H1 (cell line): ENCODE data around the gene SLC1A7. TPM values are rescaled to one million over a fixed set of nuclear protein-coding genes. Genes with fewer than 3 reads are reported as not detected.

Experiments
- CTCF ChIA-PET: fragments of 300-600 bp; sonication (Branson Sonifier 250); formaldehyde crosslinking; loops from one replicate; lab custom pipeline; 2021; ENCODE audit not compliant: partially characterized antibody; lab: Charles Lee
- POLR2A ChIA-PET: fragments of 300-600 bp; sonication (Branson Sonifier 250); formaldehyde crosslinking; loops from one replicate; lab custom pipeline; 2021; ENCODE audit warnings: inconsistent platforms; ENCODE audit not compliant: partially characterized antibody; lab: Charles Lee
- DNase-seq, 2 experiments: peaks; one replicate each; pipeline versions ENCODE4 v3.0.0 to v3.0.0-alpha.2; 2010 to 2022; ENCODE audit warnings: low spot score in 2 of 2, low read depth in 1 of 2, mixed read lengths in 1 of 2
- FAIRE-seq: peaks from 2 replicates; lab custom pipeline; 2011; peaks lifted over from hg19 to GRCh38; lab: Jason Lieb, UNC
- H2AFZ ChIP-seq: 2 replicates; pipeline ENCODE4 v1.8.1; 2012; ENCODE audit warnings: low read length, inconsistent platforms
- H2AK5ac ChIP-seq: 2 replicates; pipeline ENCODE4 v1.6.1; 2013; ENCODE audit warnings: low read depth, low read length
- H2BK120ac ChIP-seq: replicated peaks from 2 replicates; pipeline ENCODE3; 2013; ENCODE audit warnings: low read depth, low read length, inconsistent platforms
- H2BK12ac ChIP-seq: 2 replicates; pipeline ENCODE4 v1.6.1; 2013; ENCODE audit warnings: low read depth, low read length
- H2BK15ac ChIP-seq: 2 replicates; pipeline ENCODE4 v1.6.1; 2013; ENCODE audit warnings: low read length
- H2BK20ac ChIP-seq: 2 replicates; pipeline ENCODE4 v1.6.1; 2013; ENCODE audit warnings: low read length
- H2BK5ac ChIP-seq: 2 replicates; pipeline ENCODE4 v1.6.1; 2013; ENCODE audit warnings: low read depth, low read length
- H3K14ac ChIP-seq: 2 replicates; pipeline ENCODE4 v1.6.1; 2013; ENCODE audit warnings: inconsistent platforms; ENCODE audit not compliant: insufficient read length
- H3K18ac ChIP-seq: 2 replicates; pipeline ENCODE4 v1.6.1; 2013; ENCODE audit warnings: low read length; ENCODE audit errors: extremely low read depth
- H3K23ac ChIP-seq: 2 replicates; pipeline ENCODE4 v1.6.1; 2013; ENCODE audit warnings: inconsistent platforms; ENCODE audit not compliant: insufficient read length
- H3K23me2 ChIP-seq: 2 replicates; pipeline ENCODE4 v1.6.1; 2013; ENCODE audit warnings: low read depth, low read length
- H3K27ac ChIP-seq: 2 replicates; pipeline ENCODE4 v1.6.1; 2011; ENCODE audit warnings: low read depth, low read length, inconsistent platforms
- H3K27me3 ChIP-seq, 4 experiments: replicated peaks in 1 of 4; 1 replicate in 1 of 4; 2 replicates in 3 of 4; pipeline versions ENCODE4 v1.6.1 to v1.8.1; 2011 to 2013; ENCODE audit warnings: low read length in 3 of 4, mild to moderate bottlenecking in 3 of 4, inconsistent platforms in 2 of 4, mixed read lengths in 2 of 4, moderate library complexity in 1 of 4; ENCODE audit not compliant: control insufficient read depth in 3 of 4, insufficient read depth in 3 of 4; ENCODE audit errors: extremely low read depth in 1 of 4
- H3K36me3 ChIP-seq, 4 experiments: 2 replicates each; pipeline versions ENCODE4 v1.6.1 to v1.8.1; 2011 to 2013; ENCODE audit warnings: mild to moderate bottlenecking in 4 of 4, low read length in 3 of 4, moderate library complexity in 2 of 4, control low read depth in 1 of 4, inconsistent platforms in 1 of 4; ENCODE audit not compliant: insufficient read depth in 4 of 4, control insufficient read depth in 2 of 4
- H3K4ac ChIP-seq: replicated peaks from 2 replicates; pipeline ENCODE3; 2013; ENCODE audit warnings: low read length, low read depth, mixed read lengths, inconsistent platforms; ENCODE audit not compliant: insufficient read length
- H3K4me1 ChIP-seq, 4 experiments: replicated peaks in 1 of 4; 1 replicate in 1 of 4; 2 replicates in 3 of 4; pipeline versions ENCODE4 v1.6.1 to v1.8.1; 2011 to 2013; ENCODE audit warnings: low read length in 3 of 4, inconsistent platforms in 2 of 4, mixed read lengths in 1 of 4; ENCODE audit not compliant: insufficient read depth in 4 of 4, control insufficient read depth in 3 of 4
- H3K4me2 ChIP-seq, 2 experiments: 2 replicates each; pipeline versions ENCODE4 v1.6.1 to v1.8.1; 2011 to 2013; ENCODE audit warnings: low read depth in 2 of 2, low read length in 2 of 2, control low read depth in 1 of 2, inconsistent platforms in 1 of 2, mild to moderate bottlenecking in 1 of 2; ENCODE audit not compliant: insufficient read depth in 1 of 2
- H3K4me3 ChIP-seq, 4 experiments: fragments of 200-600, 300-600 bp in 1 of 4; sonication (generic), shearing (Covaris generic), sonication (Bioruptor Twin) in 1 of 4; 2 replicates each; pipeline versions ENCODE4 v1.5.1 to v1.8.1; 2011 to 2016; ENCODE audit warnings: low read length in 4 of 4, low read depth in 3 of 4, control low read depth in 2 of 4, inconsistent platforms in 2 of 4, mild to moderate bottlenecking in 2 of 4, mixed read lengths in 1 of 4, moderate library complexity in 1 of 4; ENCODE audit not compliant: insufficient read depth in 2 of 4; ENCODE audit errors: extremely low read depth in 1 of 4
- H3K56ac ChIP-seq: replicated peaks from 2 replicates; pipeline ENCODE3; 2013; ENCODE audit warnings: low read depth, mild to moderate bottlenecking, mixed read lengths, low read length, inconsistent platforms; ENCODE audit not compliant: insufficient read length
- H3K79me1 ChIP-seq: 2 replicates; pipeline ENCODE4 v1.6.1; 2013; ENCODE audit warnings: low read depth, low read length, control low read depth
- H3K79me2 ChIP-seq, 2 experiments: 2 replicates each; pipeline versions ENCODE4 v1.6.1 to v1.8.1; 2012 to 2013; ENCODE audit warnings: low read length in 2 of 2, mild to moderate bottlenecking in 2 of 2, inconsistent platforms in 1 of 2; ENCODE audit not compliant: insufficient read depth in 2 of 2, control insufficient read depth in 1 of 2
- H3K9ac ChIP-seq, 4 experiments: replicated peaks in 1 of 4; 1 replicate in 1 of 4; 2 replicates in 3 of 4; pipeline versions ENCODE4 v1.6.1 to v1.8.1; 2011 to 2013; ENCODE audit warnings: low read depth in 3 of 4, low read length in 3 of 4, control low read depth in 2 of 4, mild to moderate bottlenecking in 2 of 4, moderate library complexity in 2 of 4, inconsistent platforms in 1 of 4; ENCODE audit errors: extremely low read depth in 1 of 4
- H3K9me3 ChIP-seq, 2 experiments: 2 replicates each; pipeline versions ENCODE4 v1.6.1 to v1.8.1; 2012 to 2013; ENCODE audit warnings: mild to moderate bottlenecking in 2 of 2, moderate library complexity in 2 of 2, control low read depth in 1 of 2, inconsistent platforms in 1 of 2, low read depth in 1 of 2, low read length in 1 of 2, mixed read lengths in 1 of 2; ENCODE audit not compliant: insufficient read depth in 2 of 2
- H4K20me1 ChIP-seq, 2 experiments: replicated peaks in 1 of 2; 2 replicates each; pipeline versions ENCODE3 to v1.8.1; 2011 to 2013; ENCODE audit warnings: inconsistent platforms in 2 of 2, low read length in 2 of 2, mild to moderate bottlenecking in 1 of 2; ENCODE audit not compliant: insufficient read depth in 2 of 2, control insufficient read depth in 1 of 2
- H4K5ac ChIP-seq: 2 replicates; pipeline ENCODE4 v1.6.1; 2013; ENCODE audit warnings: low read length, low read depth, mixed read lengths, inconsistent platforms; ENCODE audit not compliant: insufficient read length
- H4K8ac ChIP-seq: 2 replicates; pipeline ENCODE4 v1.8.0; 2013; ENCODE audit warnings: mild to moderate bottlenecking, moderate library complexity, low read length, inconsistent platforms; ENCODE audit not compliant: insufficient read depth; ENCODE audit errors: extremely low read depth
- H4K91ac ChIP-seq: replicated peaks from 2 replicates; pipeline ENCODE3; 2013; ENCODE audit warnings: low read length, mixed read lengths, inconsistent platforms; ENCODE audit not compliant: insufficient read length
- ATF2 ChIP-seq: IDR thresholded peaks from 2 replicates; pipeline ENCODE4 v1.6.1; 2012; ENCODE audit warnings: low read length, inconsistent platforms
- CTBP2 ChIP-seq: IDR thresholded peaks from 2 replicates; pipeline ENCODE4 v1.7.0; 2011; ENCODE audit warnings: borderline replicate concordance, mild to moderate bottlenecking, moderate library complexity, mixed read lengths, low read length; ENCODE audit not compliant: insufficient read depth, insufficient read length
- EGR1 ChIP-seq: IDR thresholded peaks from 2 replicates; pipeline ENCODE4 v1.6.1; 2011; ENCODE audit warnings: low read depth, low read length, borderline replicate concordance
- GTF2F1 ChIP-seq: IDR thresholded peaks from 2 replicates; pipeline ENCODE4 v1.6.1; 2012; ENCODE audit warnings: low read depth, low read length, improper control_type of control experiment, borderline replicate concordance
- JUN ChIP-seq: IDR thresholded peaks from 2 replicates; pipeline ENCODE4 v1.6.1; 2011; ENCODE audit warnings: low read depth, mild to moderate bottlenecking, improper control_type of control experiment, low read length
- KDM1A ChIP-seq: fragments of 200-600, 300-600 bp; sonication (generic); IDR thresholded peaks from 2 replicates; pipeline ENCODE4 v1.7.1; 2016; ENCODE audit warnings: mild to moderate bottlenecking, low read length, borderline replicate concordance
- MAFK ChIP-seq: IDR thresholded peaks from 2 replicates; pipeline ENCODE4 v1.6.1; 2012; ENCODE audit warnings: low read depth, mild to moderate bottlenecking, improper control_type of control experiment, low read length
- POLR2A ChIP-seq, 2 experiments: IDR thresholded peaks; 1 replicate in 1 of 2; 2 replicates in 1 of 2; pipeline ENCODE4 v1.6.1; 2011; ENCODE audit warnings: low read depth in 2 of 2, low read length in 2 of 2, mild to moderate bottlenecking in 2 of 2; ENCODE audit errors: control extremely low read depth in 1 of 2
- RBBP5 ChIP-seq: IDR thresholded peaks from 2 replicates; pipeline ENCODE4 v1.7.1; 2012; ENCODE audit warnings: low read depth, mild to moderate bottlenecking, inconsistent platforms, low read length, moderate library complexity, borderline replicate concordance
- SAP30 ChIP-seq: fragments of 300-600 bp; sonication (generic); IDR thresholded peaks from 2 replicates; pipeline ENCODE4 v1.7.1; 2012; ENCODE audit warnings: low read length, moderate library complexity, mild to moderate bottlenecking, inconsistent platforms; ENCODE audit not compliant: insufficient read depth, insufficient replicate concordance
- SP4 ChIP-seq: IDR thresholded peaks from 2 replicates; pipeline ENCODE4 v1.6.1; 2012; ENCODE audit warnings: low read length, inconsistent platforms
- SRF ChIP-seq: IDR thresholded peaks from 2 replicates; pipeline ENCODE4 v1.6.1; 2011; ENCODE audit warnings: mild to moderate bottlenecking, low read depth, low read length, moderate library complexity
- YY1 ChIP-seq: IDR thresholded peaks from 2 replicates; pipeline ENCODE4 v1.6.1; 2011; ENCODE audit warnings: low read depth, mild to moderate bottlenecking, low read length
- WGBS, 2 experiments: shearing (Covaris generic) in 1 of 2; methylation state at CpG; one replicate each; pipeline versions ENCODE4 v1.1.6 to v1.1.7; 2013 to 2015; ENCODE audit warnings: low lambda C conversion rate in 2 of 2, mixed read lengths in 2 of 2, inconsistent platforms in 1 of 2, low coverage in 1 of 2, missing lambda C conversion rate in 1 of 2; ENCODE audit not compliant: insufficient replicate concordance in 2 of 2, insufficient coverage in 1 of 2, insufficient read length in 1 of 2; ENCODE audit errors: extremely low coverage in 1 of 2, missing lambda C conversion rate in 1 of 2; 5-methylcytosine and 5-hydroxymethylcytosine counted together
- polyA plus RNA-seq, 7 experiments: library from polyadenylated mRNA; depleted of rRNA in 3 of 7; stranded (reverse) in 5 of 7; unstranded in 2 of 7; fragments of >200 nt in 5 of 7; fragments of 200-250 nt in 2 of 7; gene quantifications; 1 replicate in 5 of 7; 2 replicates in 1 of 7; 4 replicates in 1 of 7; pipeline versions ENCODE4 v1.2.1 to v1.2.3, GENCODE V29; 2011 to 2013; ENCODE audit warnings: missing spikeins in 2 of 7, mixed read lengths in 2 of 7
- total RNA-seq: library from RNA; stranded (reverse); fragmentation: NEBNext Ultra II Directional; extraction: Animal tissue kit (Norgen Biotek cat#: 25700); gene quantifications from 2 replicates; pipeline ENCODE4 v1.2.1, GENCODE V29; 2021

Gene SLC1A7
- total and polyA plus RNA-seq, 2 of the 8 experiments (the other 6 are each of a cell fraction or from before 2014, with no cell fraction given): not detected

DNA sequence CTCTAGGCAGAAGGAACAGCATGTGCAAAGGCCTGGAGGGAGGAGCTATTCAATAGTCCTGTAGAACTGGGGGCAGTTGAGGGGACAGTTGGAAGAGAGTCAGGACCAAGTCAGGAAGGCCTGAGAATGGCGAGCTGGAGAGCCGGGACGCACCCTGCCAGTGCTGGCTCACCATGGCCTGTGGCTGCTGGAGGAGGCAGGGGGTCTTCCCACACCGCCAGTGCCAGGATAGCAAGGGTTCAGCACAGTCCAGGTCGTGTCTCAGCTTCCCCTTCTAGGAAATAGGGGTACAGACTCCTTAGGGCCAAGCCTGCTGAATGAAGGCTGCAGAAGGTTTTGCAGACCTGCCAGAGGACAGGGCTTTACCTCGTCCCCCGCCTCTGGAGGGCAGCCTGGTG is 73.2 kb downstream of the SLC1A7 start:
- no peak overlapping the region for H3K4me3 ChIP-seq
- no peak overlapping the region for H2AK5ac ChIP-seq
- H3K79me1 ChIP-seq: no peaks in the 10 kb centered on the region
- no peak overlapping the region for H4K5ac ChIP-seq
- H3K56ac ChIP-seq: no peak overlapping the region
- no peak overlapping the region for H4K91ac ChIP-seq
- H3K4me1 ChIP-seq: peaks cover 0 to 6% (median 0%) of the 10 kb centered on the region in 4 experiments; a peak in 2 of 7 replicates
- peak overlapping the region; percentile 61; the same call in 1 of the 2 replicates for H2BK15ac ChIP-seq
- peaks cover 2% of the 10 kb centered on the region; the same call in 1 of the 2 replicates for H3K23me2 ChIP-seq
- CTCF ChIA-PET: interaction anchor here (1.0 to 3.7 kb wide), 6 partner anchors 10 to 164 kb away, joined by 3 to 14 read pairs (median 4); no protein-coding TSS in a partner anchor
- no peak overlapping the region for H4K8ac ChIP-seq
- no peaks in the 10 kb centered on the region for H3K79me2 ChIP-seq
- no peak overlapping the region for H2BK120ac ChIP-seq
- H2AFZ ChIP-seq: no peak overlapping the region
- H3K36me3 ChIP-seq: no peaks in the 10 kb centered on the region
- no peak overlapping the region; the same call in 1 of the 2 replicates for H2BK5ac ChIP-seq
- no peak overlapping the region for H2BK12ac ChIP-seq
- no peak overlapping the region for H3K4me2 ChIP-seq
- POLR2A ChIA-PET: no interaction called here
- H3K27me3 ChIP-seq: peaks cover 0 to 8% (median 5%) of the 10 kb centered on the region in 4 experiments; a peak in 6 of 7 replicates
- H3K14ac ChIP-seq: no peak overlapping the region
- no peaks in the 10 kb centered on the region for H3K9me3 ChIP-seq
- H3K18ac ChIP-seq: peak overlapping the region; percentile 48; the same call in 1 of the 2 replicates
- 90% methylated on average over 7 of the region's 7 CpGs; no CpG with 5 or more reads in 1 of the 2 experiments for WGBS, 2 experiments
- no peak overlapping the region for H3K23ac ChIP-seq
- no peak overlapping the region for H3K9ac ChIP-seq
- no peak overlapping the region for H3K27ac ChIP-seq
- H3K4ac ChIP-seq: no peak overlapping the region
- FAIRE-seq (no peak), DNase-seq (peak in 1 of 2 experiments; percentile 43)
- no peak overlapping the region for H2BK20ac ChIP-seq
- H4K20me1 ChIP-seq: no peaks in the 10 kb centered on the region
- no peak for TF ChIP-seq JUN
- TF ChIP-seq RBBP5: no peak
- no peak for TF ChIP-seq KDM1A
- no peak for TF ChIP-seq SRF
- TF ChIP-seq SP4: no peak
- no peak for TF ChIP-seq SAP30
- TF ChIP-seq POLR2A (IDR thresholded peaks at IDR 0.05; ENCODE audit: control extremely low read depth in 1 of 2, low read depth in 2 of 2, low read length in 2 of 2): no peak
- no peak for TF ChIP-seq CTBP2
- TF ChIP-seq EGR1: no peak
- TF ChIP-seq MAFK: no peak
- no peak for TF ChIP-seq YY1
- TF ChIP-seq ATF2: no peak
- no peak for TF ChIP-seq GTF2F1
